Spleen (tissue), 7 donors: ENCODE measurements around the gene PGBD2.
"Not testable (repeated sequence)": the region's sequence is repeated elsewhere in the genome, so short reads cannot be mapped to it uniquely, and the experiment has no call there.

Experiments
- CTCF ChIP-seq, 11 experiments: fragments of 200-600 bp in 7 of 11; fragments of 450-650 bp in 4 of 11; sonication (generic) in 4 of 11; IDR thresholded peaks in 8 of 11; conservative IDR thresholded peaks in 3 of 11; 1 replicate in 7 of 11; 2 replicates in 4 of 11; pipeline versions ENCODE4 v1.4.0 to v1.8.0; 2016 to 2021; ENCODE audit warnings: antibody characterized with exemption in 11 of 11, inconsistent platforms in 4 of 11, mild to moderate bottlenecking in 1 of 11
- POLR2A ChIP-seq, 3 donors: fragments of 450-650 bp; IDR thresholded peaks; one replicate each; pipeline ENCODE4 v1.5.1; 2017; ENCODE audit warnings: antibody characterized with exemption in 3 of 3, mild to moderate bottlenecking in 1 of 3
- donor health status: DM: no; HTN: no; CAD: no; lungs with moderate emphysema.
- donor health status: DM: no; HTN: no; CAD: no.
- donor health status: DM: no; HTN: no; CAD: no.

DNA sequence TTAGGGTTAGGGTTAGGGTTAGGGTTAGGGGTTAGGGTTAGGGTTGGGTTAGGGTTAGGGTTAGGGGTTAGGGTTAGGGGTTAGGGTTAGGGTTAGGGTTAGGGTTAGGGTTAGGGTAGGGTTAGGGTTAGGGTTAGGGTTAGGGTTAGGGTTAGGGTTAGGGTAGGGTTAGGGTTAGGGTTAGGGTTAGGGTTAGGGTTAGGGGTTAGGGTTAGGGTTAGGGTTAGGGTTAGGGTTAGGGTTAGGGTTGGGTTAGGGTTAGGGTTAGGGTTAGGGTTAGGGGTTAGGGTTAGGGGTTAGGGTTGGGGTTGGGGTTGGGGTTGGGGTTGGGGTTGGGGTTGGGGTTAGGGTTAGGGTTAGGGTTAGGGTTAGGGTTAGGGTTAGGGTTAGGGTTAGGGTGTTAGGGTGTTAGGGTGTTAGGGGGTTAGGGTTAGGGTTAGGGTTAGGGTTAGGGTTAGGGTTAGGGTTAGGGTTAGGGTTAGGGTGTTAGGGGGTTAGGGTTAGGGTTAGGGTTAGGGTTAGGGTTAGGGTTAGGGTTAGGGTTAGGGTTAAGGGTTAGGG, 39.9 kb downstream of the PGBD2 start:
- TF ChIP-seq CTCF (IDR thresholded peaks at IDR 0.05 in 8 of 11, conservative IDR thresholded peaks at IDR 0.05 in 3 of 11); POLR2A (IDR thresholded peaks at IDR 0.05): not testable (repeated sequence)
